HepG2 (cell line): Measurements from ENCODE around the gene RORC. TPM values are rescaled to one million over a fixed set of nuclear protein-coding genes. Genes with fewer than 3 reads are reported as not detected.

ENCODE experiments used
- ATAC-seq: fragments of 200-7000 bp; cut with Tn5 transposase; 3 replicates; pipeline ENCODE4 v1.9.1; 2020; ENCODE audit warnings: mild to moderate bottlenecking, moderate library complexity
- BruUV-seq: library from RNA; stranded (reverse); fragments of 400-500 nt; replicated peaks from 2 replicates; lab custom pipeline; 2021; lab: Mats Ljungman, UMichigan
- CTCF ChIA-PET: fragments of 300-600 bp; formaldehyde crosslinking; extraction: SDS; loops from one replicate; lab custom pipeline; 2021; ENCODE audit warnings: low total read pairs, inconsistent platforms, low intra/inter-chr PET ratio; lab: Yijun Ruan, JAX
- POLR2A ChIA-PET: fragments of 350-600 bp; sonication (Branson Sonifier 250); formaldehyde crosslinking; loops from one replicate; lab custom pipeline; 2020; ENCODE audit warnings: antibody characterized with exemption, inconsistent platforms; lab: Yijun Ruan, JAX
- DNase-seq: peaks from one replicate; pipeline ENCODE4 v3.0.0-alpha.2; 2015; ENCODE audit warnings: low spot score
- FAIRE-seq: peaks from 3 replicates; lab custom pipeline; 2011; peaks lifted over from hg19 to GRCh38; lab: Jason Lieb, UNC
- H2AFZ ChIP-seq: one replicate; pipeline ENCODE4 v1.6.1; 2011; ENCODE audit warnings: low read length, inconsistent platforms
- H3K27ac ChIP-seq: fragments of 300-600 bp; 3 replicates; pipeline ENCODE4 v1.8.0; 2011; ENCODE audit warnings: mixed run types, mild to moderate bottlenecking, mixed read lengths, low read length, inconsistent platforms; ENCODE audit not compliant: insufficient read depth; ENCODE audit errors: extremely low read length
- H3K27me3 ChIP-seq, 2 experiments: fragments of 200-600 bp in 1 of 2; 2 replicates in 1 of 2; 3 replicates in 1 of 2; pipeline versions ENCODE4 v1.6.0 to v1.8.0; 2011; ENCODE audit warnings: low read length in 2 of 2, mild to moderate bottlenecking in 2 of 2, moderate library complexity in 2 of 2, inconsistent platforms in 1 of 2; ENCODE audit not compliant: insufficient read depth in 2 of 2, control insufficient read depth in 1 of 2
- H3K36me3 ChIP-seq, 2 experiments: fragments of 200-600 bp in 1 of 2; replicated peaks in 1 of 2; 2 replicates in 1 of 2; 3 replicates in 1 of 2; pipeline versions ENCODE4 v1.5.1 to v1.8.0; 2011; ENCODE audit warnings: low read length in 2 of 2, inconsistent platforms in 1 of 2; ENCODE audit not compliant: insufficient read depth in 2 of 2, control insufficient read depth in 1 of 2
- H3K4me1 ChIP-seq: 2 replicates; pipeline ENCODE4 v1.5.1; 2012; ENCODE audit warnings: low read length, inconsistent platforms; ENCODE audit not compliant: insufficient read depth
- H3K4me2 ChIP-seq: 2 replicates; pipeline ENCODE4 v1.6.0; 2011; ENCODE audit warnings: low read depth, low read length, inconsistent platforms
- H3K4me3 ChIP-seq, 3 experiments: fragments of 200-600 bp in 1 of 3; sonication (generic), shearing (Covaris generic) in 1 of 3; replicated peaks in 1 of 3; 2 replicates each; pipeline ENCODE4 v1.5.1; 2011 to 2016; ENCODE audit warnings: low read length in 3 of 3, inconsistent platforms in 2 of 3, low read depth in 2 of 3, mild to moderate bottlenecking in 2 of 3, control low read depth in 1 of 3, mixed read lengths in 1 of 3; ENCODE audit not compliant: insufficient read depth in 1 of 3
- H3K79me2 ChIP-seq: one replicate; pipeline ENCODE4 v1.6.1; 2011; ENCODE audit warnings: low read length, inconsistent platforms; ENCODE audit not compliant: insufficient read depth
- H3K9ac ChIP-seq: 2 replicates; pipeline ENCODE4 v1.6.0; 2011; ENCODE audit warnings: mild to moderate bottlenecking, low read depth, low read length, inconsistent platforms; ENCODE audit not compliant: insufficient read depth
- H3K9me3 ChIP-seq: 2 replicates; pipeline ENCODE4 v1.5.1; 2012; ENCODE audit warnings: mild to moderate bottlenecking, low read length
- H4K20me1 ChIP-seq: 2 replicates; pipeline ENCODE4 v1.6.0; 2011; ENCODE audit warnings: inconsistent platforms, mild to moderate bottlenecking, low read length, moderate library complexity; ENCODE audit not compliant: insufficient read depth
- KAT2B ChIP-seq: fragments of 150-350 bp; IDR thresholded peaks from 2 replicates; pipeline ENCODE4 v1.6.1; 2014; ENCODE audit warnings: low read depth, low read length, borderline replicate concordance
- RARG ChIP-seq: sonication (generic); formaldehyde crosslinking; IDR thresholded peaks from 2 replicates; pipeline ENCODE4 v1.4.0; 2020; ENCODE audit warnings: low read depth, mild to moderate bottlenecking, missing genetic modification reagents
- SKIL ChIP-seq: sonication (generic); formaldehyde crosslinking; IDR thresholded peaks from 2 replicates; pipeline ENCODE4 v1.8.0; 2022; ENCODE audit warnings: missing genetic modification reagents, mild to moderate bottlenecking, moderate library complexity, borderline replicate concordance
- TEAD3 ChIP-seq: optimal IDR thresholded peaks from 2 replicates; pipeline ENCODE3; 2016; ENCODE audit warnings: borderline replicate concordance
- ZFP1 ChIP-seq: IDR thresholded peaks from 2 replicates; pipeline ENCODE4 v1.6.1; 2016
- ZSCAN5A ChIP-seq: sonication (generic); formaldehyde crosslinking; IDR thresholded peaks from 2 replicates; pipeline ENCODE4 v1.8.0; 2022; ENCODE audit warnings: mild to moderate bottlenecking, missing genetic modification reagents, borderline replicate concordance
- in situ Hi-C: cut with HindIII; loops from 2 replicates; pipeline ENCODE4 v1.10.0; 2017; ENCODE audit warnings: low pct_unique_long_range_greater_than_20kb; ENCODE audit not compliant: extremely low pct_ligation_motif_present
- intact Hi-C: fragments of 100-400 bp; cut with micrococcal nuclease; formaldehyde crosslinking; loops from one replicate; pipeline ENCODE4 v1.10.0; 2022; ENCODE audit not compliant: unreplicated experiment
- polyA plus RNA-seq, 8 experiments: library from polyadenylated mRNA; depleted of rRNA in 3 of 8; stranded (reverse) in 7 of 8; unstranded in 1 of 8; fragments of >200 nt; fragmentation: Illumina TruSeq in 4 of 8; extraction: Trizol in 4 of 8; gene quantifications; 2 replicates each; pipeline versions ENCODE4 v1.2.1 to v1.2.3, GENCODE V29; 2011 to 2016; ENCODE audit warnings: low read depth in 4 of 8, missing spikeins in 1 of 8, mixed read lengths in 1 of 8; ENCODE audit not compliant: insufficient read depth in 1 of 8
- total RNA-seq, 5 experiments: library from RNA; depleted of rRNA; stranded (reverse); fragments of >200 nt; fragmentation: Illumina TruSeq; extraction: Trizol; gene quantifications; 2 replicates each; pipeline ENCODE4 v1.2.3, GENCODE V29; 2016; ENCODE audit warnings: low read depth in 1 of 5
- TF ChIP-seq, protein P1 (sequence below): sonication (generic); formaldehyde crosslinking; IDR thresholded peaks from 2 replicates; pipeline ENCODE4 v1.5.0; 2020; ENCODE audit warnings: missing genetic modification reagents
- TF ChIP-seq, protein P2 (sequence below): sonication (generic); formaldehyde crosslinking; IDR thresholded peaks from 2 replicates; pipeline ENCODE4 v1.8.0; 2022; ENCODE audit warnings: mild to moderate bottlenecking, missing genetic modification reagents; ENCODE audit not compliant: insufficient replicate concordance
- TF ChIP-seq, protein P3 (sequence below), 2 experiments: sonication (generic) in 1 of 2; formaldehyde crosslinking in 1 of 2; IDR thresholded peaks; 2 replicates each; pipeline versions ENCODE4 v1.6.1 to v1.9.0; 2014 to 2022; ENCODE audit warnings: antibody characterized with exemption in 1 of 2, borderline replicate concordance in 1 of 2, inconsistent platforms in 1 of 2, low read depth in 1 of 2, missing genetic modification reagents in 1 of 2

RORC gene
- total and polyA plus RNA-seq, 2 of the 13 experiments (the other 11 are each of a cell fraction or from before 2014, with no cell fraction given), result 2.5 to 6.5 TPM

DNA sequence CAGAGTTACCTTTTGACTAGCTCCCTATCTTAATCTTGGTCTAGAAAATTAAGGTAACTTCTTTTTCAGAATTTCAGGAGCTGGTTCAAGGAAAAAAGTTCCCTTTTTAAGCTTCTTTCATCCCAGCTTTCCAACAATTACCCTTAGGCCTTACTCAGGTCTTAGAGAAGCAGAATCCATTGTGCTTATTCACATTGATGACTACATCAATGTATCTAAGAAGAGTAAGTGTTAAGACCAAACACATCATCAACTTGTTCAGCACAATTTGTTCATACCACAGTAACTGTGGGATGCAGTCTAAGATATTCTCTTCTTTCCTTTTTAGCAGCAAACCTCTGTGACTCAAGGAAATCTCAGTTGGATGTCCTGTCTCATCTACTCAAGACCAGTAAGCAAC lies 72.4 kb downstream of the RORC start:
- H3K4me1 ChIP-seq, result peaks cover 13% of the 10 kb centered on the region
- DNase-seq (no peak), ATAC-seq (no peak), FAIRE-seq (no peak)
- no peak overlapping the region for H3K9ac ChIP-seq
- BruUV-seq, result no TSS peak
- H3K4me2 ChIP-seq, result no peak overlapping the region
- intact Hi-C loops (no loop called here), in situ Hi-C loops (no loop called here)
- H3K36me3 ChIP-seq, result peaks cover 6 to 41% of the 10 kb centered on the region in 2 experiments
- H4K20me1 ChIP-seq, result no peaks in the 10 kb centered on the region
- peaks cover 5% of the 10 kb centered on the region for H3K79me2 ChIP-seq
- no peak overlapping the region for H3K27ac ChIP-seq
- H3K27me3 ChIP-seq, result no peaks in the 10 kb centered on the region; a peak in 1 of 5 replicates
- no peak overlapping the region for H3K4me3 ChIP-seq
- no peak overlapping the region for H2AFZ ChIP-seq
- no peaks in the 10 kb centered on the region for H3K9me3 ChIP-seq
- ChIA-PET CTCF (no interaction called here), POLR2A (no interaction called here)
- TF ChIP-seq, protein P1, sequence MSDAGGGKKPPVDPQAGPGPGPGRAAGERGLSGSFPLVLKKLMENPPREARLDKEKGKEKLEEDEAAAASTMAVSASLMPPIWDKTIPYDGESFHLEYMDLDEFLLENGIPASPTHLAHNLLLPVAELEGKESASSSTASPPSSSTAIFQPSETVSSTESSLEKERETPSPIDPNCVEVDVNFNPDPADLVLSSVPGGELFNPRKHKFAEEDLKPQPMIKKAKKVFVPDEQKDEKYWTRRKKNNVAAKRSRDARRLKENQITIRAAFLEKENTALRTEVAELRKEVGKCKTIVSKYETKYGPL (CRISPR knock-in tag), result no peak
- TF ChIP-seq KAT2B (no peak), SKIL (CRISPR knock-in tag) (no peak), RARG (CRISPR knock-in tag) (no peak), ZFP1 (CRISPR knock-in tag) (no peak), ZSCAN5A (no peak), TEAD3 (CRISPR knock-in tag) (no peak)
- TF ChIP-seq, protein P2, sequence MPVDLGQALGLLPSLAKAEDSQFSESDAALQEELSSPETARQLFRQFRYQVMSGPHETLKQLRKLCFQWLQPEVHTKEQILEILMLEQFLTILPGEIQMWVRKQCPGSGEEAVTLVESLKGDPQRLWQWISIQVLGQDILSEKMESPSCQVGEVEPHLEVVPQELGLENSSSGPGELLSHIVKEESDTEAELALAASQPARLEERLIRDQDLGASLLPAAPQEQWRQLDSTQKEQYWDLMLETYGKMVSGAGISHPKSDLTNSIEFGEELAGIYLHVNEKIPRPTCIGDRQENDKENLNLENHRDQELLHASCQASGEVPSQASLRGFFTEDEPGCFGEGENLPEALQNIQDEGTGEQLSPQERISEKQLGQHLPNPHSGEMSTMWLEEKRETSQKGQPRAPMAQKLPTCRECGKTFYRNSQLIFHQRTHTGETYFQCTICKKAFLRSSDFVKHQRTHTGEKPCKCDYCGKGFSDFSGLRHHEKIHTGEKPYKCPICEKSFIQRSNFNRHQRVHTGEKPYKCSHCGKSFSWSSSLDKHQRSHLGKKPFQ (CRISPR knock-in tag), result no peak
- TF ChIP-seq, protein P3, sequence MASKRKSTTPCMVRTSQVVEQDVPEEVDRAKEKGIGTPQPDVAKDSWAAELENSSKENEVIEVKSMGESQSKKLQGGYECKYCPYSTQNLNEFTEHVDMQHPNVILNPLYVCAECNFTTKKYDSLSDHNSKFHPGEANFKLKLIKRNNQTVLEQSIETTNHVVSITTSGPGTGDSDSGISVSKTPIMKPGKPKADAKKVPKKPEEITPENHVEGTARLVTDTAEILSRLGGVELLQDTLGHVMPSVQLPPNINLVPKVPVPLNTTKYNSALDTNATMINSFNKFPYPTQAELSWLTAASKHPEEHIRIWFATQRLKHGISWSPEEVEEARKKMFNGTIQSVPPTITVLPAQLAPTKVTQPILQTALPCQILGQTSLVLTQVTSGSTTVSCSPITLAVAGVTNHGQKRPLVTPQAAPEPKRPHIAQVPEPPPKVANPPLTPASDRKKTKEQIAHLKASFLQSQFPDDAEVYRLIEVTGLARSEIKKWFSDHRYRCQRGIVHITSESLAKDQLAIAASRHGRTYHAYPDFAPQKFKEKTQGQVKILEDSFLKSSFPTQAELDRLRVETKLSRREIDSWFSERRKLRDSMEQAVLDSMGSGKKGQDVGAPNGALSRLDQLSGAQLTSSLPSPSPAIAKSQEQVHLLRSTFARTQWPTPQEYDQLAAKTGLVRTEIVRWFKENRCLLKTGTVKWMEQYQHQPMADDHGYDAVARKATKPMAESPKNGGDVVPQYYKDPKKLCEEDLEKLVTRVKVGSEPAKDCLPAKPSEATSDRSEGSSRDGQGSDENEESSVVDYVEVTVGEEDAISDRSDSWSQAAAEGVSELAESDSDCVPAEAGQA (IDR thresholded peaks at IDR 0.05; ENCODE audit: low read depth), result no peak
- TF ChIP-seq, protein P3 (CRISPR knock-in tag; IDR thresholded peaks at IDR 0.05; ENCODE audit: borderline replicate concordance), result no peak
